Measurements from ENCODE around the gene RAPGEF4.

Gene RAPGEF4

GRCh38 chr2:172943539-172943938, 207.9 kb downstream of the RAPGEF4 start:
- DNase-seq (ENCODE audit: low read depth) = no peak

- no peak for DNase-seq (ENCODE audit: low read depth)
Measured at GRCh38 chr2:172944022-172944793, 208.6 kb downstream of the RAPGEF4 start.

GRCh38 chr2:172944794-172945509, 209.3 kb downstream of the RAPGEF4 start:
- no peak for DNase-seq (ENCODE audit: low read depth)

- no peak for DNase-seq (ENCODE audit: low read depth)
Measured at GRCh38 chr2:172945510-172945850, 209.8 kb downstream of the RAPGEF4 start.

- DNase-seq (ENCODE audit: low read depth) = no peak
Measured at GRCh38 chr2:172947461-172948153, 212.0 kb downstream of the RAPGEF4 start.

- no peak for DNase-seq (ENCODE audit: low read depth)
Measured at GRCh38 chr2:172949522-172949921, 213.9 kb downstream of the RAPGEF4 start.

- DNase-seq (ENCODE audit: low read depth) = no peak
Measured at GRCh38 chr2:172950565-172950964, 214.9 kb downstream of the RAPGEF4 start.

GRCh38 chr2:172951554-172951953, 215.9 kb downstream of the RAPGEF4 start:
- no peak for DNase-seq (ENCODE audit: low read depth)

- DNase-seq (ENCODE audit: low read depth) = no peak
Measured at GRCh38 chr2:172953411-172953810, 217.8 kb downstream of the RAPGEF4 start.

GRCh38 chr2:172953970-172954852, 218.6 kb downstream of the RAPGEF4 start:
- no peak for DNase-seq (ENCODE audit: low read depth)

GRCh38 chr2:172955587-172955986, 219.9 kb downstream of the RAPGEF4 start:
- no peak for DNase-seq (ENCODE audit: low read depth)

- DNase-seq (ENCODE audit: low read depth) = no peak
Measured at GRCh38 chr2:172957734-172958133, 222.1 kb downstream of the RAPGEF4 start.

- no peak for DNase-seq (ENCODE audit: low read depth)
Measured at GRCh38 chr2:172962082-172962481, 226.4 kb downstream of the RAPGEF4 start.

- no peak for DNase-seq (ENCODE audit: low read depth)
Measured at GRCh38 chr2:172962824-172963223, 227.2 kb downstream of the RAPGEF4 start.

GRCh38 chr2:172964511-172965139, 229.0 kb downstream of the RAPGEF4 start:
- no peak for DNase-seq (ENCODE audit: low read depth)

GRCh38 chr2:172965433-172966212, 230.0 kb downstream of the RAPGEF4 start:
- no peak for DNase-seq (ENCODE audit: low read depth)

GRCh38 chr2:172967036-172967982, 231.7 kb downstream of the RAPGEF4 start:
- DNase-seq (ENCODE audit: low read depth) = no peak

- no peak for DNase-seq (ENCODE audit: low read depth)
Measured at GRCh38 chr2:172968061-172968469, 232.4 kb downstream of the RAPGEF4 start.

- DNase-seq (ENCODE audit: low read depth) = no peak
Measured at GRCh38 chr2:172969166-172969565, 233.5 kb downstream of the RAPGEF4 start.

GRCh38 chr2:172969609-172970008, 234.0 kb downstream of the RAPGEF4 start:
- DNase-seq (ENCODE audit: low read depth) = no peak
